Hepatocyte (in vitro differentiated cells): ENCODE data around the gene F2.

ENCODE experiments used
- CTCF ChIP-seq: fragments of 200-600 bp; sonication (generic); IDR thresholded peaks from 2 replicates; pipeline ENCODE4 v1.5.1; 2016; ENCODE audit warnings: antibody characterized with exemption, mild to moderate bottlenecking; ENCODE audit not compliant: poor library complexity
- EZH2 ChIP-seq: fragments of 200-600 bp; sonication (generic); IDR thresholded peaks from 2 replicates; pipeline ENCODE4 v1.6.1; 2016; ENCODE audit warnings: antibody characterized with exemption, mild to moderate bottlenecking, borderline replicate concordance

- TF ChIP-seq CTCF (no peak), EZH2 (no peak)
Observed at GRCh38 chr11:46741600-46742484, 22.8 kb downstream of the F2 start.
